Liver (tissue), 9 donors: ENCODE data around the gene SKAP1. TPM values are rescaled to one million over a fixed set of nuclear protein-coding genes. Genes with fewer than 3 reads are reported as not detected.

Experiments
- DNase-seq: peaks from one replicate; pipeline ENCODE4 v3.0.0-alpha.2; 2017; ENCODE audit warnings: low spot score
- H3K27ac ChIP-seq, 2 donors: one replicate each; pipeline ENCODE4 v1.7.0; 2013; ENCODE audit warnings: inconsistent platforms in 2 of 2, low read length in 2 of 2, control low read depth in 1 of 2, low read depth in 1 of 2, mild to moderate bottlenecking in 1 of 2
- H3K27me3 ChIP-seq, 4 donors: one replicate each; pipeline versions ENCODE4 v1.6.1 to v1.7.0; 2013; ENCODE audit warnings: low read length in 3 of 4, inconsistent platforms in 1 of 4, mild to moderate bottlenecking in 1 of 4, moderate library complexity in 1 of 4; ENCODE audit not compliant: control insufficient read depth in 4 of 4, insufficient read depth in 4 of 4
- H3K36me3 ChIP-seq, 4 donors: one replicate each; pipeline versions ENCODE4 v1.6.1 to v1.7.0; 2013; ENCODE audit warnings: low read length in 3 of 4, mild to moderate bottlenecking in 3 of 4, low read depth in 1 of 4, moderate library complexity in 1 of 4; ENCODE audit not compliant: control insufficient read depth in 4 of 4, insufficient read depth in 3 of 4
- H3K4me1 ChIP-seq, 4 donors: one replicate each; pipeline versions ENCODE4 v1.6.1 to v1.7.0; 2013; ENCODE audit warnings: low read length in 3 of 4, mild to moderate bottlenecking in 3 of 4, moderate library complexity in 1 of 4; ENCODE audit not compliant: control insufficient read depth in 4 of 4, insufficient read depth in 4 of 4
- H3K4me3 ChIP-seq, 3 donors: one replicate each; pipeline versions ENCODE4 v1.6.1 to v1.7.0; 2013; ENCODE audit warnings: low read length in 3 of 3, control low read depth in 1 of 3, low read depth in 1 of 3, mild to moderate bottlenecking in 1 of 3
- H3K9ac ChIP-seq, 2 donors: one replicate each; pipeline ENCODE4 v1.7.0; 2013; ENCODE audit warnings: low read length in 2 of 2, mild to moderate bottlenecking in 2 of 2, moderate library complexity in 2 of 2, control low read depth in 1 of 2, low read depth in 1 of 2
- H3K9me3 ChIP-seq, 4 donors: one replicate each; pipeline versions ENCODE4 v1.6.1 to v1.7.0; 2013; ENCODE audit warnings: low read length in 3 of 4; ENCODE audit not compliant: control insufficient read depth in 4 of 4
- ATF3 ChIP-seq: IDR thresholded peaks from 2 replicates; pipeline ENCODE4 v1.6.1; 2016; ENCODE audit warnings: antibody characterized with exemption
- CTCF ChIP-seq: fragments of 150-350 bp; IDR thresholded peaks from 2 replicates; pipeline ENCODE4 v1.5.1; 2017; ENCODE audit warnings: improper control_type of control experiment, low read depth, low read length; ENCODE audit not compliant: missing input control
- FOXA1 ChIP-seq: IDR thresholded peaks from 2 replicates; pipeline ENCODE4 v1.6.1; 2016; ENCODE audit warnings: antibody characterized with exemption
- FOXA2 ChIP-seq: IDR thresholded peaks from 2 replicates; pipeline ENCODE4 v1.6.1; 2016; ENCODE audit warnings: antibody characterized with exemption
- GABPA ChIP-seq, 2 donors: IDR thresholded peaks in 1 of 2; conservative IDR thresholded peaks in 1 of 2; 2 replicates each; pipeline ENCODE4 v1.6.1; 2016; ENCODE audit warnings: antibody characterized with exemption in 2 of 2, mild to moderate bottlenecking in 1 of 2, moderate library complexity in 1 of 2
- HNF4A ChIP-seq, 2 donors: conservative IDR thresholded peaks; 2 replicates each; pipeline ENCODE4 v1.6.1; 2016; ENCODE audit warnings: antibody characterized with exemption in 2 of 2, mild to moderate bottlenecking in 2 of 2
- HNF4G ChIP-seq: IDR thresholded peaks from 2 replicates; pipeline ENCODE4 v1.6.1; 2016; ENCODE audit warnings: antibody characterized with exemption
- JUND ChIP-seq, 2 donors: IDR thresholded peaks; 2 replicates each; pipeline ENCODE4 v1.6.1; 2016; ENCODE audit warnings: antibody characterized with exemption in 2 of 2
- MAX ChIP-seq: IDR thresholded peaks from 2 replicates; pipeline ENCODE4 v1.6.1; 2016; ENCODE audit warnings: antibody characterized with exemption
- NR2F2 ChIP-seq: IDR thresholded peaks from 2 replicates; pipeline ENCODE4 v1.6.1; 2016; ENCODE audit warnings: antibody characterized with exemption
- RAD21 ChIP-seq, 2 donors: IDR thresholded peaks; 2 replicates each; pipeline ENCODE4 v1.6.1; 2016; ENCODE audit warnings: antibody characterized with exemption in 2 of 2, mild to moderate bottlenecking in 2 of 2
- REST ChIP-seq: IDR thresholded peaks from 2 replicates; pipeline ENCODE4 v1.6.1; 2016; ENCODE audit warnings: antibody characterized with exemption, mild to moderate bottlenecking
- SP1 ChIP-seq: IDR thresholded peaks from 2 replicates; pipeline ENCODE4 v1.6.1; 2018; ENCODE audit warnings: antibody characterized with exemption, mild to moderate bottlenecking
- TAF1 ChIP-seq: conservative IDR thresholded peaks from 2 replicates; pipeline ENCODE4 v1.6.1; 2016; ENCODE audit warnings: antibody characterized with exemption, mild to moderate bottlenecking
- YY1 ChIP-seq: IDR thresholded peaks from 2 replicates; pipeline ENCODE4 v1.6.1; 2016; ENCODE audit warnings: antibody characterized with exemption, mild to moderate bottlenecking
- ZBTB33 ChIP-seq: IDR thresholded peaks from 2 replicates; pipeline ENCODE4 v1.6.1; 2016; ENCODE audit warnings: antibody characterized with exemption
- WGBS: extraction: QIAGEN DNeasy Blood & Tissue Kit; methylation state at CpG from one replicate; pipeline ENCODE4 v1.1.7; 2013; 5-methylcytosine and 5-hydroxymethylcytosine counted together
- polyA plus RNA-seq, 2 donors: library from polyadenylated mRNA; stranded (reverse) in 1 of 2; unstranded in 1 of 2; fragments of 200-250 nt in 1 of 2; fragments of >200 nt in 1 of 2; fragmentation: Nextera tagmentation in 1 of 2; extraction: Ambion mirVana in 1 of 2; gene quantifications; one replicate each; pipeline versions ENCODE4 v1.2.1 to v1.2.3, GENCODE V29; 2013 to 2015
- total RNA-seq, 2 donors: library from RNA; depleted of rRNA; stranded (reverse); fragments of >200 nt; gene quantifications; one replicate each; pipeline ENCODE4 v1.2.3, GENCODE V29; 2014
- donor health status: healthy.
- donor health status: healthy.
- donor health status: healthy.
- donor health status: healthy.
- donor health status: healthy.

The SKAP1 gene
- total and polyA plus RNA-seq, 4 donors, result 2.5 to 20.8 (median 11.3) TPM

GRCh38 chr17:48194097-48194550 is 235.9 kb downstream of the SKAP1 start:
- Histone ChIP-seq H3K9ac (no peak overlapping the region), H3K4me1 (peaks cover 0 to 5% (median 2%) of the 10 kb centered on the region in 4 donors), H3K27me3 (no peaks in the 10 kb centered on the region), H3K9me3 (no peaks in the 10 kb centered on the region), H3K36me3 (no peaks in the 10 kb centered on the region), H3K27ac (no peak overlapping the region), H3K4me3 (no peak overlapping the region)
- DNase-seq, result no peak
- WGBS, result 76% methylated on average over 5 of the region's 5 CpGs
- no peak for TF ChIP-seq MAX
- no peak for TF ChIP-seq ATF3
- TF ChIP-seq REST, result no peak
- no peak for TF ChIP-seq HNF4G
- TF ChIP-seq CTCF, result no peak

- no peak overlapping the region for H3K9ac ChIP-seq
- no peak for TF ChIP-seq JUND (IDR thresholded peaks at IDR 0.05)
- no peak for TF ChIP-seq ATF3
- TF ChIP-seq SP1, result no peak
- TF ChIP-seq REST, result no peak
- no peak for TF ChIP-seq RAD21 (IDR thresholded peaks at IDR 0.05)
- no peak for TF ChIP-seq NR2F2
- no peak for TF ChIP-seq YY1
- TF ChIP-seq FOXA2, result no peak
- no peak for TF ChIP-seq FOXA1
- no peak for TF ChIP-seq MAX
- TF ChIP-seq GABPA (IDR thresholded peaks at IDR 0.05 in 1 of 2, conservative IDR thresholded peaks at IDR 0.05 in 1 of 2), result no peak
- no peak for TF ChIP-seq TAF1
- TF ChIP-seq ZBTB33, result no peak
- TF ChIP-seq HNF4A (conservative IDR thresholded peaks at IDR 0.05), result no peak
- no peak for TF ChIP-seq CTCF
- no peak for DNase-seq
- 75% methylated on average over 4 of the region's 4 CpGs for WGBS
- no peaks in the 10 kb centered on the region for H3K4me1 ChIP-seq
- no peak overlapping the region for H3K4me3 ChIP-seq
- H3K9me3 ChIP-seq, result no peaks in the 10 kb centered on the region
- H3K27ac ChIP-seq, result no peak overlapping the region
- no peaks in the 10 kb centered on the region for H3K36me3 ChIP-seq
- no peaks in the 10 kb centered on the region for H3K27me3 ChIP-seq
These were observed 237.7 kb downstream of the SKAP1 start for GRCh38 chr17:48192321-48192731.
